AG09309 (cell line): ENCODE results near the gene SLCO1A2.

ENCODE experiments used
- DNase-seq: peaks from one replicate; pipeline ENCODE4 v3.0.0-alpha.2; 2010; ENCODE audit warnings: low read depth
- H3K4me3 ChIP-seq: 2 replicates; pipeline ENCODE4 v1.5.1; 2011; ENCODE audit warnings: mild to moderate bottlenecking, low read depth, low read length, moderate library complexity; ENCODE audit not compliant: control insufficient read depth
- TF ChIP-seq, protein P1 (sequence below): IDR thresholded peaks from 2 replicates; pipeline ENCODE4 v1.5.1; 2011; ENCODE audit warnings: mild to moderate bottlenecking, low read depth, low read length, inconsistent platforms; ENCODE audit not compliant: insufficient read depth, control insufficient read depth; ENCODE audit errors: missing control alignments

SLCO1A2 gene

DNA sequence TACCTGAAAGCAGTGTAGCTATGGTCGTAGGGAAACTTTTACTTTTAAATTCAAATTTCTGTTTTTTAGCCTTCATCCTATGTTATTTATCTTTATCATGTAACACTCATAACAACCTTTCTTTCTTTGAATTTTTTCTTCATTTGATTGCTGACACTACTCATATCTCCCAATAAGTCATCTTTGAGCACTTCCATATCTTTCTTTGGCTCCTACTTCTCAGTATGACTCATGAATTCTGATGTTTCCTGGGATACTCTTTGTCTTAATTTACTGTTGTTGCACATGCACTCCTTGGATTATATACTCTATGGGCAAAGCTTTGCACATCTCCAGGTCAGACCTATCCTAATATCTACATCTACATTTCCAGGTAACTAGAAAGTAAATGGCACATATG lies 19.9 kb upstream of the SLCO1A2 start:
- TF ChIP-seq, protein P1, sequence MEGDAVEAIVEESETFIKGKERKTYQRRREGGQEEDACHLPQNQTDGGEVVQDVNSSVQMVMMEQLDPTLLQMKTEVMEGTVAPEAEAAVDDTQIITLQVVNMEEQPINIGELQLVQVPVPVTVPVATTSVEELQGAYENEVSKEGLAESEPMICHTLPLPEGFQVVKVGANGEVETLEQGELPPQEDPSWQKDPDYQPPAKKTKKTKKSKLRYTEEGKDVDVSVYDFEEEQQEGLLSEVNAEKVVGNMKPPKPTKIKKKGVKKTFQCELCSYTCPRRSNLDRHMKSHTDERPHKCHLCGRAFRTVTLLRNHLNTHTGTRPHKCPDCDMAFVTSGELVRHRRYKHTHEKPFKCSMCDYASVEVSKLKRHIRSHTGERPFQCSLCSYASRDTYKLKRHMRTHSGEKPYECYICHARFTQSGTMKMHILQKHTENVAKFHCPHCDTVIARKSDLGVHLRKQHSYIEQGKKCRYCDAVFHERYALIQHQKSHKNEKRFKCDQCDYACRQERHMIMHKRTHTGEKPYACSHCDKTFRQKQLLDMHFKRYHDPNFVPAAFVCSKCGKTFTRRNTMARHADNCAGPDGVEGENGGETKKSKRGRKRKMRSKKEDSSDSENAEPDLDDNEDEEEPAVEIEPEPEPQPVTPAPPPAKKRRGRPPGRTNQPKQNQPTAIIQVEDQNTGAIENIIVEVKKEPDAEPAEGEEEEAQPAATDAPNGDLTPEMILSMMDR = no peak
- H3K4me3 ChIP-seq = no peak overlapping the region
- DNase-seq = no peak

DNA sequence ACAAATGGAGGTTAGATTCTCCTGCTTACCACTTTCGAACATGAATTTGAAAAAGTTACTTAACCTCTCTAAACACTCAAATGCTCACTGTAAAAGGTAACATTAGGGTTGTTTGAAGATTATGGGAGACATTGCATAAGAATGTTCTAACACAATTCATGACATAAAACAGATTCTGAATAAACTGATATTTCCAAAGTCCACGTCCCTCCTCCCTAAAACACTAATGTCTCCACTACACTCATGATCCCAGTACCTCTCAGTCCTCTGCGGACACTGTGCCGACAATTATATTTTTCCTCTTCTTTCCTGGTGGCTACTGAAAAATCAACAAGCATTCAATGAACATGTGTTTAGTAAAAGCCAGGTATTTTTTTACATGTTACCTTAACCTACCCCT lies 19.2 kb upstream of the SLCO1A2 start:
- TF ChIP-seq, protein P1 = no peak
- DNase-seq = no peak
- no peak overlapping the region for H3K4me3 ChIP-seq

DNA sequence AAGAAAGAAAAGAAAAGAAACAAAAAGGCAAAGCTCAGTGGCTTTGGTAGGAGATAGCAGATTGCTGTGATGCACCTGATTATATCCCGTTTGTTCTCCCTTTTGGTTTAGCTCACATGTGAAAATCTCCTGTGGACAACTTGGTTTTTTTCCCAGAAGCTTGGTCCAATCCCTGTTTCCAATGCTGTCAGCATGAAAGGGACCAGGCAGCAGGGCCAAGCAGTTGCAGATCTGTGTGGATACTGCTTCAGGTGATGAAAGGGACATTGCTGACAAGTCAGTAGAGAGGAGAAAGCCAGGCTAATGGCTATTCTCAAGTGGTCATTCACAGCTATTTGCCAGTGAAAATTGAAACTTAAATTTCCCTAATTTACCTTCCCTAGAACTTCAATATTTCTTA lies 18.8 kb upstream of the SLCO1A2 start:
- H3K4me3 ChIP-seq = no peak overlapping the region
- TF ChIP-seq, protein P1 = no peak
- no peak for DNase-seq

DNA sequence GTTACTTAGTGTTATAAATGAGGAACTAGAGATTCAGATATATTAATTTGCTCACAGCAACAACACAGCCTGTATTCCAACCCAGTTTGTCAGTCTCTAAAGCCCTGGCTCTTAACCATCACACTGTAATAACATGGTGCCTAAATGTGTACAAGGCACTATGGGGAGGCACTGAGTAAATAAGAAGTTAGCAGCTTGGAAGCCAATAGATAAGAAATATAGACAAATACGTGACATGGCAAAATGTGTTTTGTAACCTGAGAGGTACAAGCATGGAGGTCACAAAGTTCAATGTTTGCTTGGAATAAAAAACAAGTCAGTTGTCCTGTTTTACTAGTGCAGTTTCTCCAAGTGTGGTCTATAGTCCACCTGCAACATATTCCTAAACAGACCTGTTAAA lies 16.3 kb upstream of the SLCO1A2 start:
- H3K4me3 ChIP-seq = no peak overlapping the region
- TF ChIP-seq, protein P1 = no peak
- DNase-seq = no peak

DNA sequence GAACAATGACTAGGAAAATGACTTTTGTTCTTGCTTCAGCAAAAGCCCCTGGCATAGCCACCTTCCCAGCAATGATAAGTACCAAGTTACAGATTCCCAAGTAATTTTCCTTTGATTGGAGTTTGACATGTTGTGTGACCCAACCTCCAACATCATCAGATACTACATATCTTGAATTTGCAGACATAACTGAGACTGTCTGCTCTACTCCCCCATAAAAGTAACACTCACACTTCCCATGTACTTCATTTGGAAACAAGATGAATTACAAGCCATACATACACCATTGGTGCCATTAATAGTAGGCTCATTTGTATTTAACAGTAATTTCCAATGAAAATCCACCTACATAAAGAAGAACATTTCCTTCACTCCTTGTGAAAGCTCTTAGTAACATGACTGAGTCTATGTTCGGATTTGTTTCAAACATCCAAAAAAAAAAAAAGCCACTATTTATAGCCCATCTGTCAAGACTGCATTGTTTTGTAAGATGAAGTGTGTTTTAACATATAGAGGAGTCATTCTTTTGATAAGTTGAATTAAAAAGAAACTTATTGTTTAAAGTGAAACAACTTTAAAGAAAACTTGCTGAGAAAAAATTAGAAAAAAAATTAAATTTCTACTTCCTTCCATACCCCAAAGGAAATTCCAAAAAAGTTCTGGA lies 12.0 kb upstream of the SLCO1A2 start:
- TF ChIP-seq, protein P1 = no peak
- DNase-seq = no peak
- H3K4me3 ChIP-seq = no peak overlapping the region

DNA sequence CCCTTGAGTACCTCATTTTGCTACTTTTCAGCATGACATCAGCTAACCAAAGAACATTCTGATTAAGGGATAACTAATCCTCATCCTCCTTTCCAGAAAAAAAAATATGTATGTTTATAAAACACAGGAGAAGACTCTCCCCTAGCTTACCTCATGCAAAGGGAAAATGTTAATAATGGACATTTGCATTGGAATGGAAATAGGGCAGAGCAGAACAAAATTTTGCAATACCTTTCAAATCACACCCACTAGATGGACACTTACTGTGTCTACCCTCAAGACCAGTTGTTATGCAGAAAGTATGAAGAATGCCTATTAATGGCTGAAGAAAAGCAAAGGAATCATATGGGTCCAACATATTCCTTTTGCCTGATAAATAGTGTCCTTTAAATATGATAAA lies 8.9 kb upstream of the SLCO1A2 start:
- DNase-seq = no peak
- TF ChIP-seq, protein P1 = no peak
- no peak overlapping the region for H3K4me3 ChIP-seq
